Measurements from ENCODE around the gene ROBO2. TPM values are rescaled to one million over a fixed set of nuclear protein-coding genes. Genes with fewer than 3 reads are reported as not detected.

Gene ROBO2, protein sequence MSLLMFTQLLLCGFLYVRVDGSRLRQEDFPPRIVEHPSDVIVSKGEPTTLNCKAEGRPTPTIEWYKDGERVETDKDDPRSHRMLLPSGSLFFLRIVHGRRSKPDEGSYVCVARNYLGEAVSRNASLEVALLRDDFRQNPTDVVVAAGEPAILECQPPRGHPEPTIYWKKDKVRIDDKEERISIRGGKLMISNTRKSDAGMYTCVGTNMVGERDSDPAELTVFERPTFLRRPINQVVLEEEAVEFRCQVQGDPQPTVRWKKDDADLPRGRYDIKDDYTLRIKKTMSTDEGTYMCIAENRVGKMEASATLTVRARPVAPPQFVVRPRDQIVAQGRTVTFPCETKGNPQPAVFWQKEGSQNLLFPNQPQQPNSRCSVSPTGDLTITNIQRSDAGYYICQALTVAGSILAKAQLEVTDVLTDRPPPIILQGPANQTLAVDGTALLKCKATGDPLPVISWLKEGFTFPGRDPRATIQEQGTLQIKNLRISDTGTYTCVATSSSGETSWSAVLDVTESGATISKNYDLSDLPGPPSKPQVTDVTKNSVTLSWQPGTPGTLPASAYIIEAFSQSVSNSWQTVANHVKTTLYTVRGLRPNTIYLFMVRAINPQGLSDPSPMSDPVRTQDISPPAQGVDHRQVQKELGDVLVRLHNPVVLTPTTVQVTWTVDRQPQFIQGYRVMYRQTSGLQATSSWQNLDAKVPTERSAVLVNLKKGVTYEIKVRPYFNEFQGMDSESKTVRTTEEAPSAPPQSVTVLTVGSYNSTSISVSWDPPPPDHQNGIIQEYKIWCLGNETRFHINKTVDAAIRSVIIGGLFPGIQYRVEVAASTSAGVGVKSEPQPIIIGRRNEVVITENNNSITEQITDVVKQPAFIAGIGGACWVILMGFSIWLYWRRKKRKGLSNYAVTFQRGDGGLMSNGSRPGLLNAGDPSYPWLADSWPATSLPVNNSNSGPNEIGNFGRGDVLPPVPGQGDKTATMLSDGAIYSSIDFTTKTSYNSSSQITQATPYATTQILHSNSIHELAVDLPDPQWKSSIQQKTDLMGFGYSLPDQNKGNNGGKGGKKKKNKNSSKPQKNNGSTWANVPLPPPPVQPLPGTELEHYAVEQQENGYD (N-terminal part only)
- 13.2 TPM for total RNA-seq (ENCODE audit: insufficient read depth, low replicate concordance)

DNA sequence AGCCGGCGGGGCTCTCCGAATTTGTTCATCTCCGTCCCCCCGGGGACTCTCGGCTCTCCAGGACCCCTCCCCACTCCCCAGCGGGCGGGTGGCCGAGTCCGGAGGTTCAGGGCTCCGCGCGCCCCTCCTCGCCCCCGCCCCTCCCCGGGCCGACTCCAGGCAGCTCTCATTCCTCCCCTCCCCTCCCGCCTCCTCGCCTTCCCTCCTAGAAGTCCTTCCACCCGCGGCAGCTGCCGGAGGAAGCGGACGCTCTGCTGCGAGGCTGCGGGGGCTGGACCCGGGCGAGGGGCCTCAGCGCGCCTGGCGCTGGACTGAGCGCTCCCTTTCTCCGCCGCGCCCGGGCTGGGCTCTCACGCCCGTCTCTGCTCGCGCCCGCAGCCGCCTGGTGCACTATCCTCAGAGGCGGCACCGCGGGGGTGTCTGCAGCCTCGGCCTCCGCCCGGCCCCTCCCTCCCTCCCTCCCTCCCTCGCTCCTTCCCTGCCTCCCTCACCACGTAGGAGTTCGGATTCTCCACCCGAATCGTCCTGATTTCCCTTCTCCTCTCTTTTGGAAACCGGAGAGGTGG is at the start of gene ROBO2:
Gene ROBO2 (plus strand): TSS at position 494 of the 566 bp plus-strand sequence. CDS start 687 bp downstream, outside the sequence.
- peak; percentile 81 for DNase-seq (ENCODE audit: low spot score)

DNA sequence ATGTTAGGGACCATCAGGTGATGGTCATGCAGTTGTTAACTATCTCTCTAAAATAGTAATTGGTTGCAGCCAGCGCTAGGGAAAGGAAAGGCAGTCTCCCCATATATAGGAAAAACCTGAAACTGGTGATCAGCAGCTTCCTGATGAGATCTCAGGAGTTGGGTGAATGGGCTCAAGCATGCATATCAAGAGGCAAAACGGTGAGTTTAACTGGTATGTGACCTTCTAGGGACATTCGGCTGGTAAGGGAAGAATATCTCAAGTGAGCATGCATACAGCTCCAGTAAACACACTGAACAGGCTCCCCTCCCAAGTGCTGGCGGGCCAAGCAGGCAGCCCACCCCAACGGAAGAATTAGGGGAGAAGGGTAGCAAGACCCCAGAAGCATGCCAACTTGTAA is 49.3 kb upstream of the ROBO2 start:
- DNase-seq (ENCODE audit: low spot score) = no peak

DNA sequence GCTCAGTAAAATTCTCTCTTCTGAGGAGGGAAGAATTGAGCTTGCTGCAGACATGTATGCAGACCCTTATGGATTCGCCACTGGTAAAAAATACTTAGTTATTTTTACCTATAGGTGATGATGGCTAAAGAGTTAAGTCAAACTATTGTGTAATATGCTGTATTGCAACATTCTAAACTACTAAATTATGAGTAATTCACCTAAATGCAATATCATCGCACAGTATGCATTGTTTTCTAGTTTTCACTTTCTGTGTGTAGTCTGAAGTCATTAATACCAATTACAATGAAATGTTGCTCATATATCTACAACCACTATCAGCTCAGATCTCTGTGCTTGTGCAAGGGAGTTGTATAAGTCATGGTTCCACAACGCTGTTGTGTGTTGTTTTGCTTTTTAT is 48.7 kb upstream of the ROBO2 start:
- no peak for DNase-seq (ENCODE audit: low spot score)

DNA sequence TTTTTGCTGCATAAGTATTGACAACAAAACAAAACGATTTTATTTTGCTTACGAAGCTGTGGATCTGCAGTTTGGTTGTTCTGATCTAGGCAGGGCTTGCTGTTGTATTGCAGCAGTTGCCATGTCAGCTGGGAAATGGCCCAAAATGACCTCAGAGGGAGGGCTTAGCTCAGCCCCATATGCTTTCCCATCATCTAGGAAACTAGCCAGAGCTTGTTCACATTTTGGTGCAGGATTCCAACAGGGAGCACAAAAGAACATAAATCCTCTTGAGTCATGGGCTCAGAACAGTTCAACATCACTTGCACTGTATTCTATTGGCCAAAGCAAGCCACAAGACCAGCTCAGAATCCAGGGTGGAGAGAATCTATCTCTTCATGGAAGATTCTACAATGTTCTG is 42.2 kb upstream of the ROBO2 start:
- peak; percentile 2 for DNase-seq (ENCODE audit: low spot score)

DNA sequence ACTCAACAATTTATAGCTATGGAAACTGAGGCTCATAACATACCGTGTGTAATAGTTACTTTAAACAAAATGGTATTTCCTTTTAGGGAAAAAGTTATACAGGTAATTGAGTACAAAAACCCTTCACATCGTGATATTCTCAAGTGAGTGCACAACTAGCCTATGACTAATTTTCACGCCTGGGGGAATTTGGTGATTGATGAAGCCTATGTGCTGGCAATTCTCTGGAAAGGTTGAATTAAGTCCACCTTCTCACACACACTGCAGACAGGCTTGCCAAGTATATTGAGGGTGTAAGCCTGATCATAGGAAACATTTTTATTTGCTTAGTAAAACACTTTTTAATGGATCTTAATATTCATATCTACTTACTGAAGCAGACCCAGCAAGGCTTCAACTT is 41.3 kb upstream of the ROBO2 start:
- no peak for DNase-seq (ENCODE audit: low spot score)

DNA sequence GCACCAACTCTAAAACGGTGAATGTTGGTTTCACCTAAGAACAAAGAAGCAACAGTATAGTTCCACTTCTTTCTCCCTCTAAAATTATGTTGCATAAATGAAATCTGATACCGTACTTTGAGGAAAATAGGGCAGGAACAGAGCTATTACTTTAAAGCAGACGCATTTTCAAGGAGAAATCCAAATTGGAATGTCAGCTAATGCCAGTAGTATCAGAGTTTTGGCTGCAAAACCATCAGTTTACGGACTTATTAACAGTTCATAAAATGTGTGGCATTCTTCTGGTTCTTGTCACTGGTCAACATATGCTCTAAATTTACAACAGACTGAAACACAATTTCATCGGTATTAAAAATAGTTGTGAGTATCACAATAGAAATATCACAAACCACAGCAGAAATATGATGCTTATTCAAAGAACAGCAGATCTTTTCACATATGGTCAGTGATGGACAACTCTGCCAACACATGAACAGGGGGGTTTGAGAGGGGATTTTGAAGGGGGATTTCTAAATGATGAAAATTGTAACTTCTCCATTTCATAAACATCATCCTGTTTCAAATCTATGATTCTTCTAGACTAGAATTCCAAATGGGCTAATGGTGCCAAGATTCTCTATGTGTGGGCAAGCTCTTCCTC is 38.7 kb upstream of the ROBO2 start:
- DNase-seq (ENCODE audit: low spot score) = peak; percentile 32

DNA sequence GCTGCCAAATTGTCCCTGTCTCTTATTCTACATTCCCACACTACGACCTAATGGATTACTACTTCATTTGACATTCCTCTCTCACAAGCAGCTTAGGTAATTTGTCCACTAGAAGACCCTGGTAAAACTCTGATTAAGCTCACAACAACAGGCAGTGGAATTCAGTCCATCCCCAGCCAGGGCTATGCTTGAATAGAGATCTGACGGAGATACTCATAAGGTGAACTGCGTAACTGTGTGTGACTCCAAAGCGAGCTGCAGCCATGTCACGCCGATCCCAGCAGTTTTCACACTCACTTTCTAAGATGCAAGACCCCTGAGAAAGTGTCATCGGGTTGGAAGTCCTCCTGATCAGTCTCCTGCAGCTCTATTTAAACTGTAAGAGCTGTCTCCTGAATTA is 25.7 kb upstream of the ROBO2 start:
- no peak for DNase-seq (ENCODE audit: low spot score)

DNA sequence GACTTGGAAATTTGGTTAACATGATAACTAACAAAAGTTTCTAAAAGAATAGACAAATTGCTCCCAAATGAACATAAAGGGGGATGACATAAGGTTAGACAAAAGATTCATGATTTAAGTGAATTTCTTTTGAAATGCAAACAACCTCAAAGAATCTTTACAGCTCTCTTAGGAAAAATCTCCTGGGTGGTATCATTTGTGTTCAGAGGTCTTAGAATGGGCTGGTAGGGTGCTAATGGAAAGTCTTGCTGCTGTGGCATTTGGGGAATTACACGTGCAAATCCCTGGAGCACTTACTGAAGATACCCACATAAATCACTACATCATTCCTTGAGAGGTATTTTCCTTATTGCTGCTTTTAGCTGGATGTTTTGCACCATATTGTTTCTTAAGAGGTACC is 14.4 kb upstream of the ROBO2 start:
- no peak for DNase-seq (ENCODE audit: low spot score)

DNA sequence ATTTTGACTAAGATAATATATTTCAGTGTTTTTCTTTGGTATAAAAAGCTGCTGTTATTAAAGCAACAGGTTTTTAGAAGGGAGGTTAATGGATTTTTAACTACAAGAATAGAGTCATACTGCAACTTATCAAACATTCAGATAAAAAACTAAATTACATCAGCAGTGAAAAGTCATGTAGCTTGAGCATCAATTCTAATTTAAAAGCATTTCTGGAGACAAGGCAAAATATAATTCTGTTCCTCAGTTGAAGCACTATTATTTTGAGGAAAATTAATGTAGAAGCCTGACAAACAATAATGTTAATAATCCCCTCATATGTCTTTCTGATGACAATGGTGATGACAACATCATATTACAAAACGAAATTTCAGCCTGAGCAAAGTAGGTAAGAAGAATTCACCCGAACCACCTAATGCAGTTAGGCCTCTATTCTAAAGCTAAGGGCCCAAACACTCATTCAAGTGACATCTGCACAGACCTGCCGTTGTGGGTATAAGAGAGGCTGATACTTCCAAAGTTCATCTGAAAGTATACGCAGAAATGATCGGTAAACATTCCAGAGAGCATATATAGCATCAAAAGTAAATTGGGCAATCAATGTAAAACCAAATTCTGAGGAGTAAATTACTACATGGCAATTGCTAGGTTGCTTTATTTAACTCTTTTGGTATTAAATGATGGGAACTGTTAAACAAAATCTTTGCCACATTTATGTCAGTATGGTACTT is 12.8 kb upstream of the ROBO2 start:
- no peak for DNase-seq (ENCODE audit: low spot score)

DNA sequence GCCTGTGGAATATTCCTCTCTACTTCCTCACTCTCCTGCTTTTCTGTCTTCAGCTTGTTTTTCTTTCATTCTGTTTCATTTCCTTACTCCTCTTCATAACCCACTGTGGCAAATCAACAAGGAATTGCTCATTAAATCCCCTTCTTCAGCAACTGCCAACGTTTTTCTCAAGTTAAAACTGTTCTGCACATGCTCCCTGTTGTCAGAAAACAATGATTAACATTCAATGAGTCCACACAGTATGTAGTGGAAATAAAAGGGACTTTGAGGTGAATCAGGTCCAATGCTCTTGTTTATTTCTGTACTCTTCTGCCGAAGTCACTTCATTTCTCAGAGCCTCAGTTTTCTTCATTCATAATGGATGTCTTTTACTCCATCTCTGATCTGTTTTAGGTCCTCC is 11.9 kb upstream of the ROBO2 start:
- no peak for DNase-seq (ENCODE audit: low spot score)

DNA sequence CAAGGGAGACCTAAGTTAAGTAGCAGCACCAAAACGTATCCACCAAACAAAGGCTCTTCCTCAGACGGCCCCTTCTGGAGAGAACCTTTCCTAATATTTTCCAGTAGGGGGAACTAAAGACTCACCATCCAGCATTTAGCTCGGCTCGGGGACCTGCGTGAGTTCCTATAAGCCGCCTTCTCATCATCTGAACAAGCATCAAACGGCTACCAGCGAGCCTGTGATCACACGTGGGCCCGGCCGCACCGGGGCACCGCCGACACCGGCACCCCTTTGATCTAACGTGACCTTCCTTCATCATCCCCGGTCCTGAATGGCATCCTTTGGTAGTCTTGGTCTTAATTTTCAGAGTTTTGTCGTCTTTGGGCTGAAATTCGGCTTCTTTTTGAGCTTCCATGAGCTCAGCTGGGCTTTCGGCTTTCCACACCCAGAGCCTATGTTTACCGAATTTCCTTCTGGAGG is 1.4 kb upstream of the ROBO2 start:
- DNase-seq (ENCODE audit: low spot score) = peak; percentile 91

DNA sequence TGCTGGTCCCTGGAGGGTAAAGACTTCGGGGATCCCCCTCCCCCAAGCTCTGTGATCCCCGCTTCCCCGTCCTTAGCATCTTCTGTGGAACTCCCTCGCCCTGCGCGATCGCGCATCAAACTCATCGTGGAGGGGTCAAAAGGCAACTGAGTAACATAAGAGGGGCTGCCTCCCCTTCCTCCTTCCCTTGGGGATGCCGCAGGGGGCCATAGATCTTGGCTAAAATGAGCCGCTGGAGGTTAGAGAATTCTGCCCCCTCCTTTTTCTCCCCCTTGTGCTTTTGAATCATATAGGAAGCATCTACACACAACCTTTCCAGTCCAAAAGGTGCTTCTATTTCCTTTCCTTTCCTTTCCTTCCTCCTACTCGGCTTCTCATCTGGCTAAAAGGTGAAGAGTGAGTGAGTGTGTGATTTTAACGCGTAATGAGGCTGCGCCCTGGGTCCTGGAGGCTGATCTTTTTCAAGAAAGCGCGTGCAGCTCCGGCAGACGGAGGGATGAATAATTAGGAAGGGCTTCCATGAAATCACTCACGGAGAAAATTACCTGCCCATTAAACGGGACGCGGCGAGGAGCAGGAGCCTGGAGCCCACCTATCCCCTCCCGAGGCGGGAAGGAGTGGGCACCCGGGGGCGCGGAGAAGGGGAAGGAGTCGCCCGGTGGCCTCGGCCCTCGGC is 831 bp upstream of the ROBO2 start:
- peak; percentile 52 for DNase-seq (ENCODE audit: low spot score)

DNA sequence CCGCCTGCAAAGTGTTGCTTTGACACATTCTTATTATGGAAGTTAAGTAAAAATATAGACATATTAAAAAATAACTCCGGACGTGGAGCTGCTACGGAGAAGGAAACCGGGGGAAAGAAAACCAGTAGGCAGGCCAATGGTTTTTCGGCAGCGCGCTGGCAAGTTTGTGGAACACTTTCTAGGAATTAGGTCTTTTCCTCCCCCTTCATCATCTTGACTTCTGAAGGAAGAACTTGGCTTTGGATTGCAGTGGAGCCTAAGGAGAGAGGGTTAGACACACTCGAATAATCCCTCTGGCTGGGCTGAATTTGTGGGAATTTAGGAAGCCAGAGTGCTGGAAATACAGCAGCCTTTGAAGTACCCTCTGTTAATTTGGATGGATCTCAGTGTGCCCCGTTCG is 317 bp downstream of the ROBO2 start:
- no peak for DNase-seq (ENCODE audit: low spot score)

DNA sequence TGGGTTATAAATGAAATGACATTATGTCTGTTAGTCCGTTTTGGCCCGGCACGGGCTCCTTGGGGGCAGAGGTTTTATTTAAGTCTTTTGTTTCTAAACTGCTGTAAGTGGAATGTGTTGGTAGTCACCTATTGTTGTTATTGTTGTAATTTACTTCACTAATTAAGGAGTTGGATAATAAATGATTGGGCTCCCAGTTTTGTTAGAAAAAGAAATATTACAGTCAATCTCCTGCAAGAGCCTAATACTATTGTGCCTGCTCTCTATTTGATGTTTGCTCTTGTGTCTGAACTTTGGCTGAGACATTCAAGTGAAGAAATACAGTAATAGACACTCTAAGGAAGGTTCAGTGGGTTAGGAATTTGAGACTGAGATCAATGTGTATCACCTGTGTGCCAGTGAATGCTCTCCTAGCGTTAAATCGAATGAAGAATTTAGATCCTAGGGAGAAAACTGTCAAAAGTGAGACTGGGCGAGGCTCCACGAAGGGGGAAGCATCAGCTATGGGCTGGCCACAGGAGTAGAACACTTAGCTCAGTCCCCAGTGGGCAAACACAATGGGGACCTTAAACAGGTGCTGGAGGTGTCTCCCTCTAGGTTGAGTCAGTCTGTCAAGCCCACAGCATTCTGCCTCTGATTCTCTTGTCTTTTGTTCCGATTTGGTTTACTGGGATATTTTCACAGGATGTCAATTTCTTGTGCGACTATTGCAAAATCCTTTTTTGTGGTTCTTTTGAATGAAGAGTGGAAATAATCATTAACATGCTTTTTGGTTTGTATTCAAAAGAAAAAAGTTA is 1.2 kb downstream of the ROBO2 start:
- DNase-seq (ENCODE audit: low spot score) = peak; percentile 11

DNA sequence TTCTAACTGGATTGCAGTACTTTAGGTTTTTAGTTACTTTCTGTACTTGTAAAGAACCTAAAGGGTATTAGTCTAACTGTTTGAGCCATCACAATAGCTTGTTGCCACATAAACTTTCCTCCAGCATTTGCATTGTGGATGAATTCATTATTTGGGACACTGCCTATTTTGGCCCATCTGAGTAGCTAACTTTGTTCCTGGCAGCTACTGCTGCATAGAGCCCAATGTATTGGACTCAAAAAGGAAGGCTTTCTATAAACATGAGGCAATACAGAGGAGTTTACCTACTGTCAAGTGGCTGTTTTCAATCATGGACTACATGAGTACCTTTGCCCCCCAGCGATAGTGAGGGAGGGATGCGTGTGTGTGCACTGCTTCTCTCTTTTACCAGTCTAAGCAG is 1.9 kb downstream of the ROBO2 start:
- DNase-seq (ENCODE audit: low spot score) = peak; percentile 18

DNA sequence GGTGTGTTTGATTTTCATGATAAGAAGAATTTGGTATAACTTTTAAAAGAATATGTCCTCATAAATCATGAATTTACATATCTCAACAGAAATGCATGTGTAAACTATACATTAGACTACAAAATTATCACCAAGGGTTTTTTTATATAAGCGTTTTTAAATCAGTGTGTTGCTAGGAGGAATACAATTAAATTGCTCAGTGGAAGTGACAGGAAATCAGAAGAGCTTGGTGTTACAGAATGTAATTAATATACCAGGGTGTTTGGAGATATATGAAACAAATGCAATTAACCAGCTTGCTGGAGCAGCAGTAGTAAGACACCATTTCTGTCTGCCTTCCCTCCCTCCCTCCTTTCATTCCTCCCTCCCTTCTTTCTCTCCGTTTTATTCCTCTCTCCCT is 2.4 kb downstream of the ROBO2 start:
- no peak for DNase-seq (ENCODE audit: low spot score)

DNA sequence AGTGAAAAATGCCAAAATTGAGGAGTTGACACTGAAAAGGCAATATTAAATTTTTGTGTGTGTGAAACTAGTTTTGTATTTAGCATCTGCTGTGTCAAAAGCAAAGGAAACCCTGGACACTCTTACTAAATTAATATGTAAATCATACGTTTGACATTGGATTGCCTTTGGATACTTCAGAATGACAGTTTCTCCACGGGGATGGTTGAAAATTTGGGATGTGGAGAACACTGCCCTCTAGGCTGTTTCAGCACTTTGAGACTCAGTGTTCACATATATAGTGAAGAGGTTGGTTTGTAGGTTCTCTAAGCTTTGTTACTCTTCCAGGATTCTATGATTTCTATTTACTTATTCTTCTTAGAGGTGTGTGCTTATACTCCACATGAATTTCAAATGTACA is 3.0 kb downstream of the ROBO2 start:
- DNase-seq (ENCODE audit: low spot score) = peak; percentile 29

DNA sequence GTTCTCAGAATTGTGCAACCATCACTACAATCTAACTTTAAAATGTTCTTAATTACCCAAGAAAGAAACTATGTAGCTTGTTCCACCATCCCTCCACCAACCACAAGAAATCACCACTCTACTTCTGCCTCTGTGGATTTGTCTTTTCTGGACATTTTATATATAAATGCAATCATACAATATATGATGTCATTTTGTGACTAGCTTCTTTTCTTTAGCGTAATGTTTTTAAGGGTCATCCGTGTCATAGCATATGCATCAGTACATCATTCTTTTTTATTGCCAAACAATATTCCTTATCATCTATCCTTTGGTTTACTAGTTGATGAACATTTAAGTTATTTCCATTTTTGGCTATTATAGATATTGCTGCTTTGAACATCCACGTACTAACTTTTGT is 5.8 kb downstream of the ROBO2 start:
- no peak for DNase-seq (ENCODE audit: low spot score)

DNA sequence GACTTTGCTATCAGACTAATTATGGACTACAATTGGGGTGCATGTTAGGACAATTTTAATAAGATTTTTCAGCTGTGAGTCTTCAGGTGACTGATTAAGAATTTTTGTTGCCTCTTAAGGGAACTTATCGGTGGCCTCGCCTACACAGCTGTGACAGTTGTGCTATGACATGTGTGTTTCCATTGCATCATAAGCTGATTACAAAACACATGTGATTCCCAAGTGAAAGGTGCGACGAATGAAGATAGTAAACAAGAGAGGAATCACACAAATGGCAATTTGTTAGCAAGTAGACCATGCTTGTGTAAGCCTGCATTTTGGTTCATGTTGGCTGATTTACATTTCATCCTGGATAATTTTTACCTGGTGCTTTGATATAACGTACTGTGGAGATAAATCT is 8.3 kb downstream of the ROBO2 start:
- DNase-seq (ENCODE audit: low spot score) = no peak

All from umbilical cord (tissue), 2 donors.